HCT116 (cell line): ENCODE measurements around the gene PHF21B. TPM values are rescaled to one million over a fixed set of nuclear protein-coding genes. Genes with fewer than 3 reads are reported as not detected.

Experiments
- ATAC-seq: fragments of 200-7000 bp; cut with Tn5 transposase; 2 replicates; pipeline ENCODE4 v1.9.1; 2020; ENCODE audit warnings: mild to moderate bottlenecking, moderate library complexity
- BruUV-seq: library from RNA; stranded (reverse); fragments of 400-500 nt; replicated peaks from 2 replicates; lab custom pipeline; 2021; lab: Mats Ljungman, UMichigan
- CTCF ChIA-PET: fragments of 300-600 bp; sonication (Branson Sonifier 250); formaldehyde crosslinking; loops from one replicate; lab custom pipeline; 2021; ENCODE audit warnings: antibody characterized with exemption; lab: Charles Lee
- POLR2A ChIA-PET: fragments of 300-600, 350-600 bp; sonication (Branson Sonifier 250); formaldehyde crosslinking; loops from one replicate; lab custom pipeline; 2021; ENCODE audit warnings: antibody characterized with exemption; lab: Charles Lee
- RAD21 ChIA-PET, 2 experiments: fragments of 300-600 bp; sonication (Branson Sonifier 250); formaldehyde crosslinking; loops; one replicate each; lab custom pipeline; 2023; ENCODE audit warnings: low total read pairs in 2 of 2; ENCODE audit not compliant: uncharacterized antibody in 2 of 2, unreplicated experiment in 2 of 2, low non-redundant PET in 1 of 2; lab: Charles Lee
- DNase-seq: peaks from one replicate; pipeline ENCODE4 v3.0.0-alpha.2; 2010; ENCODE audit warnings: low read depth, low spot score
- H2AFZ ChIP-seq: fragments of 200-600 bp; shearing (Covaris generic), sonication (generic); 2 replicates; pipeline ENCODE4 v1.6.1; 2017; ENCODE audit warnings: low read depth, mixed run types, mixed read lengths, antibody characterized with exemption, low read length; ENCODE audit not compliant: poor library complexity, severe bottlenecking
- H3K27ac ChIP-seq: 2 replicates; pipeline ENCODE4 v1.5.1; 2012; ENCODE audit warnings: low read depth, low read length
- H3K27me3 ChIP-seq: fragments of 200-600 bp; sonication (generic); 2 replicates; pipeline ENCODE4 v1.6.1; 2016; ENCODE audit warnings: mixed run types, low read length, mixed read lengths; ENCODE audit not compliant: insufficient read depth
- H3K36me3 ChIP-seq, 2 experiments: fragments of 200-500 bp in 1 of 2; fragments of 200-600 bp in 1 of 2; sonication (Bioruptor generic) in 1 of 2; sonication (generic) in 1 of 2; 2 replicates each; pipeline versions ENCODE4 v1.5.1 to v1.6.1; 2014 to 2016; ENCODE audit warnings: low read length in 2 of 2, inconsistent platforms in 1 of 2, mixed read lengths in 1 of 2, mixed run types in 1 of 2; ENCODE audit not compliant: insufficient read depth in 2 of 2, control insufficient read depth in 1 of 2
- H3K4me1 ChIP-seq, 2 experiments: fragments of 200-600 bp in 1 of 2; sonication (generic) in 1 of 2; 2 replicates each; pipeline versions ENCODE4 v1.5.1 to v1.6.1; 2012 to 2017; ENCODE audit warnings: low read length in 2 of 2, inconsistent platforms in 1 of 2, mild to moderate bottlenecking in 1 of 2, mixed read lengths in 1 of 2, mixed run types in 1 of 2, moderate library complexity in 1 of 2; ENCODE audit not compliant: insufficient read depth in 2 of 2, control insufficient read depth in 1 of 2
- H3K4me2 ChIP-seq: fragments of 200-600 bp; sonication (generic); 2 replicates; pipeline ENCODE4 v1.6.1; 2017; ENCODE audit warnings: mixed run types, low read length, mixed read lengths
- H3K4me3 ChIP-seq, 2 experiments: fragments of 200-600 bp in 1 of 2; sonication (generic) in 1 of 2; replicated peaks in 1 of 2; 2 replicates each; pipeline ENCODE4 v1.5.1; 2011 to 2016; ENCODE audit warnings: low read length in 2 of 2, control low read depth in 1 of 2, low read depth in 1 of 2, mild to moderate bottlenecking in 1 of 2, mixed read lengths in 1 of 2, mixed run types in 1 of 2
- H3K79me2 ChIP-seq: fragments of 200-600 bp; sonication (generic); 2 replicates; pipeline ENCODE4 v1.6.1; 2017; ENCODE audit warnings: mild to moderate bottlenecking, mixed run types, low read length, moderate library complexity, mixed read lengths; ENCODE audit not compliant: insufficient read depth
- H3K9ac ChIP-seq: fragments of 200-600 bp; sonication (generic); 2 replicates; pipeline ENCODE4 v1.6.1; 2016; ENCODE audit warnings: low read length, mixed read lengths
- H3K9me2 ChIP-seq: fragments of 200-600 bp; sonication (generic), shearing (Covaris generic); 2 replicates; pipeline ENCODE4 v1.6.1; 2017; ENCODE audit warnings: mixed run types, mild to moderate bottlenecking, moderate library complexity; ENCODE audit not compliant: insufficient read depth
- H3K9me3 ChIP-seq, 2 experiments: fragments of 200-500 bp in 1 of 2; fragments of 200-600 bp in 1 of 2; sonication (Bioruptor generic) in 1 of 2; sonication (generic) in 1 of 2; 2 replicates each; pipeline ENCODE4 v1.6.1; 2014 to 2017; ENCODE audit warnings: low read length in 2 of 2, mixed read lengths in 2 of 2, inconsistent platforms in 1 of 2, low read depth in 1 of 2, mild to moderate bottlenecking in 1 of 2, mixed run types in 1 of 2, moderate library complexity in 1 of 2; ENCODE audit not compliant: control insufficient read depth in 1 of 2, insufficient read depth in 1 of 2
- H4K20me1 ChIP-seq: fragments of 200-600 bp; sonication (generic), shearing (Covaris generic); 2 replicates; pipeline ENCODE4 v1.6.1; 2017; ENCODE audit warnings: mixed run types, mild to moderate bottlenecking, moderate library complexity; ENCODE audit not compliant: insufficient read depth
- CEBPB ChIP-seq: IDR thresholded peaks from 2 replicates; pipeline ENCODE4 v1.6.1; 2012; ENCODE audit warnings: low read depth
- CTCF ChIP-seq, 3 experiments: fragments of 200-600 bp in 1 of 3; sonication (generic) in 1 of 3; IDR thresholded peaks in 2 of 3; conservative IDR thresholded peaks in 1 of 3; 2 replicates each; pipeline ENCODE4 v1.5.1; 2012 to 2017; ENCODE audit warnings: low read depth in 2 of 3, low read length in 2 of 3, antibody characterized with exemption in 1 of 3, borderline replicate concordance in 1 of 3, control low read depth in 1 of 3, mild to moderate bottlenecking in 1 of 3, mixed read lengths in 1 of 3, mixed run types in 1 of 3, moderate library complexity in 1 of 3; ENCODE audit not compliant: insufficient read depth in 1 of 3
- ELF1 ChIP-seq: IDR thresholded peaks from 2 replicates; pipeline ENCODE4 v1.6.1; 2012; ENCODE audit warnings: low read depth, borderline replicate concordance
- EZH2 ChIP-seq: fragments of 200-600 bp; sonication (generic); IDR thresholded peaks from 2 replicates; pipeline ENCODE4 v1.6.1; 2017; ENCODE audit warnings: antibody characterized with exemption, mixed run types
- EZH2phosphoT487 ChIP-seq: fragments of 200-600 bp; IDR thresholded peaks from 2 replicates; pipeline ENCODE4 v1.6.1; 2018; ENCODE audit warnings: antibody characterized with exemption, borderline replicate concordance
- FOSL1 ChIP-seq: IDR thresholded peaks from 2 replicates; pipeline ENCODE4 v1.6.1; 2012; ENCODE audit warnings: low read depth
- JUND ChIP-seq: IDR thresholded peaks from 2 replicates; pipeline ENCODE4 v1.6.1; 2012
- POLR2A ChIP-seq: IDR thresholded peaks from 2 replicates; pipeline ENCODE4 v1.7.0; 2011; ENCODE audit warnings: borderline replicate concordance; ENCODE audit not compliant: insufficient read depth, insufficient read length; ENCODE audit errors: extremely low read depth
- RAD21 ChIP-seq: IDR thresholded peaks from 2 replicates; pipeline ENCODE4 v1.6.1; 2012; ENCODE audit warnings: low read depth, mild to moderate bottlenecking
- REST ChIP-seq: IDR thresholded peaks from 2 replicates; pipeline ENCODE4 v1.6.1; 2012; ENCODE audit warnings: low read depth
- SP1 ChIP-seq: IDR thresholded peaks from 2 replicates; pipeline ENCODE4 v1.6.1; 2012; ENCODE audit warnings: low read depth
- SRF ChIP-seq: IDR thresholded peaks from 2 replicates; pipeline ENCODE4 v1.6.1; 2012; ENCODE audit warnings: low read depth
- TCF7L2 ChIP-seq: IDR thresholded peaks from 2 replicates; pipeline ENCODE4 v1.7.0; 2011; ENCODE audit warnings: borderline replicate concordance, inconsistent platforms; ENCODE audit not compliant: insufficient read depth, insufficient read length; ENCODE audit errors: extremely low read depth
- ZBTB33 ChIP-seq: IDR thresholded peaks from 2 replicates; pipeline ENCODE4 v1.6.1; 2011; ENCODE audit warnings: mild to moderate bottlenecking, low read length, moderate library complexity; ENCODE audit not compliant: insufficient replicate concordance; ENCODE audit errors: extremely low read depth
- intact Hi-C: fragments of 100-400 bp; cut with micrococcal nuclease; formaldehyde crosslinking; loops from 2 replicates; pipeline ENCODE4 v1.10.0; 2022
- total RNA-seq: library from RNA; stranded (reverse); gene quantifications from one replicate; pipeline ENCODE4 v1.2.1, GENCODE V29; 2021; ENCODE audit not compliant: unreplicated experiment
- TF ChIP-seq, protein P1 (sequence below): IDR thresholded peaks from 2 replicates; pipeline ENCODE4 v1.6.1; 2012

Gene PHF21B
- total RNA-seq, 1 experiment from 2014 or later, result not detected

DNA sequence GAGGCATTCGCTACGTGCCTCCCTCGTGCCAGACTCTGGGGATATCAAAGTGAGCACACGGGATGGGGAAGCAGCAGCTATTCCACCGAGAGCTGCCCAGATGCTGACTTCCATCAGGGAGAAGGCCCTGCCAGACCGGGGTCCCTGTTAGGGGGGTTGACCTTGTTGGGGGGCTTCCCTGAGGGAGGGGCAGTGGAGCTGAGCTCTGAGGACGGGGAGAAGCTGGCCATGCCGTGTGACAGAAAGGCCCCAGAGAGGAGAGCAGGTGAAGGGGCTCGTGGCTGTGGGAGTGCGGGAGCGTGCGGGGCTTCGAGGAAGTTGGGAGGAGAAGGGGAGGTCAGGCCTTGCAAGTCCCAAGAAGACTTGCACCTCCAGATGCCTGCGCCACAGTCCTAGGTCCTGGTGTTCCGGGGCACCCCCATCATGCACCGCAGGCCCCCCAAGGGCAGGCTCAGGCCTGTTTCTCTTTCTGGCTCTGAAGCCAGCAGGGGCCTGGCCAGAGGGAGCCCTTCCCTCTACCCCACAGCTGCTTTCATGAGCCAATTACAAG, 163.0 kb downstream of the PHF21B start:
- H3K9me3 ChIP-seq, result no peaks in the 10 kb centered on the region
- ATAC-seq (no peak), DNase-seq (no peak)
- H3K79me2 ChIP-seq, result no peaks in the 10 kb centered on the region
- H3K4me2 ChIP-seq, result no peak overlapping the region
- H3K27me3 ChIP-seq, result no peaks in the 10 kb centered on the region
- H3K4me1 ChIP-seq, result no peaks in the 10 kb centered on the region
- intact Hi-C loops, result no loop called here
- TF ChIP-seq FOSL1 (no peak), SP1 (no peak), CTCF (IDR thresholded peaks at IDR 0.05 in 2 of 3, conservative IDR thresholded peaks at IDR 0.05 in 1 of 3; ENCODE audit: borderline replicate concordance in 1 of 3, insufficient read depth in 1 of 3, low read depth in 2 of 3, low read length in 2 of 3) (no peak), JUND (no peak), RAD21 (no peak), CEBPB (no peak), POLR2A (no peak), ELF1 (no peak), SRF (no peak), REST (no peak), ZBTB33 (no peak), TCF7L2 (no peak), EZH2phosphoT487 (no peak), EZH2 (no peak)
- TF ChIP-seq, protein P1, sequence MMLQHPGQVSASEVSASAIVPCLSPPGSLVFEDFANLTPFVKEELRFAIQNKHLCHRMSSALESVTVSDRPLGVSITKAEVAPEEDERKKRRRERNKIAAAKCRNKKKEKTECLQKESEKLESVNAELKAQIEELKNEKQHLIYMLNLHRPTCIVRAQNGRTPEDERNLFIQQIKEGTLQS, result no peak
- no peak overlapping the region for H3K27ac ChIP-seq
- H3K4me3 ChIP-seq, result no peak overlapping the region
- no peaks in the 10 kb centered on the region for H3K9me2 ChIP-seq
- RAD21 ChIA-PET, result no interaction called here
- H2AFZ ChIP-seq, result no peak overlapping the region
- no peak overlapping the region for H3K9ac ChIP-seq
- CTCF ChIA-PET, result no interaction called here
- POLR2A ChIA-PET, result no interaction called here
- BruUV-seq, result no TSS peak
- peaks cover 4 to 12% of the 10 kb centered on the region in 2 experiments; a peak in 3 of 4 replicates for H3K36me3 ChIP-seq
- no peaks in the 10 kb centered on the region for H4K20me1 ChIP-seq
